Measurements from ENCODE around the gene SPP2.

SPP2 gene

DNA sequence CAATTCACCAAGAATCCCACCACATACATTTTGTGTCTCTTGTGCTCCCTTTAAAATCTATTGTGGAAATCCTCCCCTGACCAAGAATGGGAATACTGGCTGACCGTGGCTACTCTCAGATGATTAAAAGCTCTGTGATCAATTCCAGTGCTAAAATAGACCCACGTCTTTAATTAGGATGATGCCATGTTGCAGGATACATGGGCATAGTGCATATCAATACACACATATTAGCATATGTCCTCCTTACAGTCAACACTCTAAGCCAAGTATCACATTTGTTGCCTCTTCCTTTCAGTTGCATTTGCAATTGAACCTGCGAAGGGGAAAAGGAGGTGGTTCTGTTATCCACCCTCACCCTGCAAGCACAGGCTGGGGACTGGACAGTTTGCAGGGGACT is 41.8 kb downstream of the SPP2 start:
- DNase-seq (ENCODE audit: low read depth): no peak

DNA sequence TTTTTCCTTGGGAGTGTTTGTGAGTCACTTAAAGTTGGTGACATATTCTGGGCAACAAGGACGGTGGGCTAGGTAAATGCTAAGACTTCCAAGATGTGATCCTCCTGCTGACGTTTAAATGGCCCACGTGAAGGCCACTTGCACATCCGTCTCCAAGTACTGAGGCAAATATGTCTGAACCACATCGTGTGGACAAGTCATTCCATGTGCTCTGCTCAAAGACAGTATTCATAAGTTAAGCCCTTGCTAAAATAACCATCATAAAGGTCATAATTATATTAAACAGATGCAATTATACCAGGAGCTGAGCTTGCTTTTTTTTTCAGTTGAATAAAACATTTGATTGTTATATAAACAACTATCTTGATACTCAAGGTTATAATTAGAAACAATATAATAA is 44.8 kb downstream of the SPP2 start:
- DNase-seq (ENCODE audit: low read depth): no peak

GRCh38 chr2:234096164-234096563 is 45.7 kb downstream of the SPP2 start:
- no peak for DNase-seq (ENCODE audit: low read depth)

DNA sequence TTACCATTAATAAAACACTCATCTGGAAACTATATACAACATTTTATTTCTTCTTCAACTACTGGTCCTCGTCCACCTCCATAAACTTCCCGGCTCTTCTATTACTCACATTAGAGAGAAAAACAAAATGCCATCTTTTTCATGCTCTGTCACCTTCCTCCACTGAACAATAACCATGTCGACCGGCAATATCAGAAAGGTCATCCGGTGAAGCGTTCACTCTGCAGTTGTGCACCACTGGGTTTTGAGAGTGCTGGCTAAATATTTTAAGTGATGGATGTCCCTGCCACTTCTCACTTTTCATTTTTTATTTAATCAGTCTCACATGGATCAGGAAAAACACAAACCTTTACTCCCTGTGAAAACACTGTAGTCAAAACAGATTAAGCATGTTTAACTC is 48.2 kb downstream of the SPP2 start:
- no peak for DNase-seq (ENCODE audit: low read depth)

DNA sequence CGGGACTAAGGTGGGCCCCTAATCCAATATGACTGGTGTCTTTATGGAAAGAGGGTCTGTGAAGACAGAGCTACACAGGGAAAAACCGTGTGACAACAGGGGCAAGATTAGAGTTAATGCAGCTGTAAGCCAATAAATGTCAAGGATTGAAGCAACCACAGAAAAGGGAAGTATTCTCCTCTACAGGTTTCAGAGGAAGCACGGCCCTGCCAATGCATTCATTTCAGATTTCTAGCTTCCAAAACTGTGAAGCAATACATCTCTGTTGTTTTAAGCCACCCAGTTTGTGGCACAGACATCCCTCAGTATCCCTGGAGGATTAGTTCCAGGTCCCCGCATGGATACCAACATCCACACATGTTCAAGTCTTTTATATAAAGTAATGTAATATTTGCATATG is 48.8 kb downstream of the SPP2 start:
- no peak for DNase-seq (ENCODE audit: low read depth)

DNA sequence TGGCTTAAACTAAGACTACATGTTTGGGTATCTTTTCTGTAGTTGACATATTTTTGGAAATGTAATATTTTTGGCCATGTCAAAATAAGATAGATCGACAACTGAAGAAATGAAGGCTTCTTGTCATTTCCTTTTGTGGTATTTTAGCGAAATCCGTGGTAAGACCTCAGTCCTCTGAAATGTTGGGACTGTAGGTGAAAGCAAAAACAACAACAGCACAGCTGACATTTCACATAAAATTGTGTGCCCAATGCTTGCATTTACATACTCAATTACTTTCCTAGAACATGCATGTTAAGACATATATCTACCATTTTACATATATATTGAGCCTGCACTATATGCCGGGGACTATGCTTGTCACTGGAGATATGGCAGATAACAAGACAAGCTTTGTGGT is 50.2 kb downstream of the SPP2 start:
- DNase-seq (ENCODE audit: low read depth): no peak

- peak; percentile 2 for DNase-seq (ENCODE audit: low read depth)
Observed at GRCh38 chr2:234102112-234102511, 51.6 kb downstream of the SPP2 start.

DNA sequence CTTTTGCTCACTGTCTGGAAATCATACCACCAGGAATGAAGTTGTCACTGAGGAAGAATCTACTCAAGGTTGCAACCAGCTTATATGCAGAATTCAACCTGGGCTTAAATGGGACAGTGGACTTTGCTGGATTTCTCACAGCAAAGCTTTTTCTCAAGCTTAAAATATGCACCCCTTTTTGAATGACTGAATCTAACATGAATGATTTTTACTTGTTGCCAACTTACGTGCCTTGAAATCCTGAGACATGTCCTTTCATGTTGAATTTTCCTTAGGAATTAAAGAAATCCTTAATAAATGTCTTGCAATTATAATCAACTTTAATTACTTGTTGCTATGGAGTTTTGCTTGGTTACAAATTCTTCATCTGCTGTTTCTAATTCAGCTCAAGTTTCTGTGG is 57.4 kb downstream of the SPP2 start:
- no peak for DNase-seq (ENCODE audit: low read depth)

DNA sequence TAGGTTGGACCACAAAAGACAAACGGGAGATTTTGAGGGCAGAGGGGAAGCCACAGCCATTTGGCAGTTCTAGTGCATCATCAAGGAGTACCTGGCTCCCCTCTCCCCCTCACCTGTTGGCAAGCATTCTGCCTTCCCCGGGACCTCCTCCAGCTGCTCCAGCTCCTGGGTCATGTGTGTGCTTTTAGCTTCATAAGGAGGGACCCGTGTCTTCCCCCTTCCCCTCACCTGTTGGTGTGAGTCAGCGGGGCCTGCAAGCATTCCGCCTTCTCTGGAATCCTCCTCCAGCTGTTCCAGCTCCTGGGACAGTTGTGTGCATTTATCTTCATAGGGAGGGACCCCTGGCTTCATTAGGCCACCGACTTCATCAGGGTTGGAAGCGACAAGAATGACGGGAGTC is 58.8 kb downstream of the SPP2 start:
- DNase-seq (ENCODE audit: low read depth): no peak

- no peak for DNase-seq (ENCODE audit: low read depth)
Observed at GRCh38 chr2:234110219-234110618, 59.7 kb downstream of the SPP2 start.

GRCh38 chr2:234111523-234111922 is 61.0 kb downstream of the SPP2 start:
- DNase-seq (ENCODE audit: low read depth): no peak

DNA sequence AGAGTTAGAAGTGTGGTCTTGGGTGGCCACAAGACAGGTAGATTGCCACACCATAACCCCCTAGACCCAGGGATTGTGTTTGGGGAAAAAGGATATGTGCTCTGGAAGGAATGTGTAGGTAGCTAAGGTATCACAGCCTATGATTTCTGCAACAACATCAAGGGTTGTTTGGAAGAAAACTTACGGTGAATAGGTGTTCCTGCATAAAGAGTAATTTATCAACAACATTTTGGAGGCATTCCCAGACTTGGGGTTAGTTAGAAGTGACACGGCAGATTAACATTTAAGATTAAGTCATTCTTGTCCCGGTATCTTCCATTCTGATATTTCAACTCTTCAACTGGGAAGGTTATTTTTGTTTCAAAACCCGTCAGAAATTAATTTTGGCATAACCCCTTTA is 65.5 kb downstream of the SPP2 start:
- no peak for DNase-seq (ENCODE audit: low read depth)

DNA sequence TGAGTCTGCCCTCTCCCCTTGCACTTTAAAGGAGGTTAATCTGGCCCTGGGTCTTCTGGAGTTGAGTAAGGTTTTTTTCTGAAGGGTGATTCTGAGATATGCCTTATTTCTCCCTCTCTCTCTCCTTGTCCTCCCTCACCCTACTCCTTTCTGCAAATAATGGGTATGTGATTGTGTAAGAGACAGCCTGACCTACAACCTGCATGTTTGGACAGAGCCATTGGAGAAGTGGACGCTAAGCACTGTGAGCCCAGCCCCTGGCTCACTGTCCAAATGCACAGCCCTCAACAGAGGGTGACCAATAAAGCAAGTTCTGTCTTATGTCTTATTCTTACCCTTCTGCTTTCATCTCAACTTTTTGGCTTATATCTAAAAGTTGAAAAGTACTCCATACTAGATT is 71.5 kb downstream of the SPP2 start:
- DNase-seq (ENCODE audit: low read depth): no peak

DNA sequence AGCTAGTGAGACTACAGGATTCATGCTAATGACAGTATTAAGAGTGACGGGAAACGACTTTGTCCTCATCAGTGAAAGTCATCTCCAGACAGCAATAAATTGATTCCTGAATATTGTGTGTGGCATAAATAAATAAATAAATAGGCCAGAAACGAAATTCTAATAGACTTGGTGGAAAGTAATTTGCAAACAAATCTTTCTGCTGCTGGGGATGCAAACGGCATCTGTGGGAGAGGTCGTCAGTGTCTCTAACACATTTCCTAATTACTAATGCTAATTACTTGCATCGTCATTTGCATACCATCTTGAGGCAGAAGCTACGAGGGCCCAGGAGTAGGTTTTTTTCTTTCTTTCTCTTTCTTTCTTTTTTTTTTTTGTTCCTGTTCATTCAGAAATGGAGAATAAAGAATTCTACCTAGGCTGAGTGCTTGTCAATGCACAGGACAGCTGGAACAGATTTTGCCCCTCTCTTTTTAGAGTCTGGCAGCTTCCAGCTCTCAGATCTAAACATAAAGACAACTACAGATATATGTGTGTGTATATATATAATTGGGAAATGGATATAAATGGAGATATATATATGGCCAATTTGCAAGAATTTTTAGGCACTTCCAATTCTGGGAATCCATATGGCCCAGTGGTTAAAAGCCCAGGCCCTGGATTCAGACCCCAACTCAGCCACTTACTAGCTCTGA is 75.1 kb downstream of the SPP2 start:
- DNase-seq (ENCODE audit: low read depth): no peak

GRCh38 chr2:234126146-234126470 is 75.6 kb downstream of the SPP2 start:
- no peak for DNase-seq (ENCODE audit: low read depth)

Measured in T follicular helper cell (primary cell).